K562 (cell line): Measurements from ENCODE around the gene TMEM217. TPM values are rescaled to one million over a fixed set of nuclear protein-coding genes. Genes with fewer than 3 reads are reported as not detected.

Experiments
- BRD9 ChIP-seq: fragments of 450-650 bp; IDR thresholded peaks from 2 replicates; pipeline ENCODE4 v1.6.1; 2018; ENCODE audit warnings: low read depth; ENCODE audit not compliant: partially characterized antibody
- CUX1 ChIP-seq: fragments of 200-800 bp; sonication (Bioruptor generic); IDR thresholded peaks from 2 replicates; pipeline ENCODE4 v1.6.1; 2016; ENCODE audit warnings: missing genetic modification characterization, missing compliant biosample characterization
- CXXC5 ChIP-seq: fragments of 250-450 bp; sonication (Bioruptor Pico); IDR thresholded peaks from 2 replicates; pipeline ENCODE4 v1.8.0; 2022; ENCODE audit warnings: inconsistent platforms, mild to moderate bottlenecking, moderate library complexity
- FOSL1 ChIP-seq: fragments of 200-800 bp; sonication (Bioruptor generic); conservative IDR thresholded peaks from 2 replicates; pipeline ENCODE4 v1.6.1; 2016; ENCODE audit warnings: missing genetic modification characterization, missing compliant biosample characterization
- MGA ChIP-seq: fragments of 450-650 bp; IDR thresholded peaks from 2 replicates; pipeline ENCODE4 v1.6.1; 2016; ENCODE audit warnings: mild to moderate bottlenecking, moderate library complexity
- RFX1 ChIP-seq: fragments of 450-650 bp; IDR thresholded peaks from 2 replicates; pipeline ENCODE4 v1.6.1; 2016; ENCODE audit warnings: mild to moderate bottlenecking, moderate library complexity
- SMARCB1 ChIP-seq: IDR thresholded peaks from 2 replicates; pipeline ENCODE4 v1.6.1; 2011; ENCODE audit warnings: improper control_type of control experiment, low read depth; ENCODE audit not compliant: insufficient read length
- ZKSCAN1 ChIP-seq: fragments of 150-350 bp; IDR thresholded peaks from 2 replicates; pipeline ENCODE4 v1.6.1; 2016; ENCODE audit warnings: low read depth, low read length
- ZNF384 ChIP-seq: IDR thresholded peaks from 2 replicates; pipeline ENCODE4 v1.6.1; 2012; ENCODE audit warnings: low read depth, low read length, improper control_type of control experiment
- ZNF644 ChIP-seq: fragments of 200-800 bp; sonication (Bioruptor generic); IDR thresholded peaks from 2 replicates; pipeline ENCODE4 v1.6.1; 2016; ENCODE audit warnings: low read depth, missing genetic modification characterization, missing compliant biosample characterization
- polyA plus RNA-seq, 8 experiments: library from polyadenylated mRNA; depleted of rRNA in 4 of 8; stranded (reverse) in 5 of 8; unstranded in 3 of 8; fragments of >200 nt; fragmentation: Nextera tagmentation in 2 of 8; fragmentation: Illumina TruSeq in 1 of 8; extraction: Ambion mirVana in 2 of 8; extraction: Trizol in 1 of 8; gene quantifications; 2 replicates each; pipeline versions ENCODE4 v1.2.1 to v1.2.3, GENCODE V29; 2011 to 2014; ENCODE audit warnings: inconsistent platforms in 1 of 8, missing spikeins in 1 of 8
- total RNA-seq, 7 experiments: library from RNA; depleted of rRNA in 6 of 7; stranded (reverse); fragments of >200 nt in 6 of 7; fragmentation: Illumina TruSeq in 2 of 7; extraction: Trizol in 2 of 7; gene quantifications; 2 replicates each; pipeline versions ENCODE4 v1.2.1 to v1.2.3, GENCODE V29; 2011 to 2021; ENCODE audit warnings: low replicate concordance in 1 of 7

TMEM217 gene
- total and polyA plus RNA-seq, 9 of the 15 experiments (the other 6 are each of a cell fraction or from before 2014, with no cell fraction given) = 1.3 to 8.0 (median 1.9) TPM

- peak; percentile 71 for TF ChIP-seq MGA
- no peak for TF ChIP-seq RFX1
- no peak for TF ChIP-seq ZKSCAN1
- peak; percentile 70; the same call in 1 of the 2 replicates for TF ChIP-seq CUX1 (CRISPR knock-in tag)
- TF ChIP-seq SMARCB1 = peak; percentile 91
- TF ChIP-seq FOSL1 = peak; percentile 29; the same call in 1 of the 2 replicates
- TF ChIP-seq CXXC5 (CRISPR knock-in tag) = peak; percentile 75
- TF ChIP-seq BRD9 = peak; percentile 68
- peak; percentile 47 for TF ChIP-seq ZNF384
- peak; percentile 9; the same call in 1 of the 2 replicates for TF ChIP-seq ZNF644 (tag)
These were observed 52.6 kb downstream of the TMEM217 start (continued) for GRCh38 chr6:37205175-37205996.
